ENCODE measurements around the gene RABIF.
A peak's percentile ranks its signal among the peaks of the same experiment; 100 is the strongest.

RABIF gene

GRCh38 chr1:202871367-202871766, 17.6 kb downstream of the RABIF start:
- DNase-seq, result no peak

GRCh38 chr1:202862679-202863560, 26.0 kb downstream of the RABIF start:
- no peak for DNase-seq

- peak; percentile 34 to 70 for DNase-seq
Observed at GRCh38 chr1:202861420-202862132, 27.4 kb downstream of the RABIF start.

GRCh38 chr1:202860744-202861419, 28.1 kb downstream of the RABIF start:
- peak in 1 of 2 donors; percentile 4 for DNase-seq

- DNase-seq, result no peak
Observed at GRCh38 chr1:202858789-202859414, 30.0 kb downstream of the RABIF start.

GRCh38 chr1:202858331-202858730, 30.6 kb downstream of the RABIF start:
- no peak for DNase-seq

- no peak for DNase-seq
Observed at GRCh38 chr1:202857136-202857610, 31.8 kb downstream of the RABIF start.

GRCh38 chr1:202856014-202856413, 32.9 kb downstream of the RABIF start:
- DNase-seq, result no peak

- no peak for DNase-seq
Observed at GRCh38 chr1:202854787-202855186, 34.2 kb downstream of the RABIF start.

- peak; percentile 35 to 41 for DNase-seq
Observed at GRCh38 chr1:202852163-202852904, 36.6 kb downstream of the RABIF start.

- no peak for DNase-seq
Observed at GRCh38 chr1:202850593-202851362, 38.2 kb downstream of the RABIF start.

- no peak for DNase-seq
Observed at GRCh38 chr1:202848191-202848542, 40.8 kb downstream of the RABIF start.

GRCh38 chr1:202844935-202845334, 44.0 kb downstream of the RABIF start:
- DNase-seq, result no peak

GRCh38 chr1:202844259-202844658, 44.7 kb downstream of the RABIF start:
- no peak for DNase-seq

GRCh38 chr1:202843081-202843480, 45.9 kb downstream of the RABIF start:
- no peak for DNase-seq

- DNase-seq, result no peak
Observed at GRCh38 chr1:202837746-202838262, 51.1 kb downstream of the RABIF start.

- peak in 1 of 2 donors; percentile 12 for DNase-seq
Observed at GRCh38 chr1:202836623-202837403, 52.1 kb downstream of the RABIF start.

- DNase-seq, result peak; percentile 19 to 42
Observed at GRCh38 chr1:202835548-202836072, 53.3 kb downstream of the RABIF start.

GRCh38 chr1:202834771-202835547, 54.0 kb downstream of the RABIF start:
- DNase-seq, result no peak

All from CD4-positive, alpha-beta T cell treated with Interleukin-1 beta for 1 hour (primary cell).